ENCODE data around the gene NOS1.

Gene NOS1

GRCh38 chr12:117331691-117332090 lies 29.7 kb downstream of the NOS1 start:
- DNase-seq (ENCODE audit: low read depth in 2 of 2, low spot score in 1 of 2), result no peak

- no peak for DNase-seq (ENCODE audit: low read depth in 2 of 2, low spot score in 1 of 2)
Measured at GRCh38 chr12:117330441-117331113, 30.8 kb downstream of the NOS1 start.

GRCh38 chr12:117329756-117330155 lies 31.7 kb downstream of the NOS1 start:
- DNase-seq (ENCODE audit: low read depth in 2 of 2, low spot score in 1 of 2), result no peak

GRCh38 chr12:117328556-117329100 lies 32.8 kb downstream of the NOS1 start:
- DNase-seq (ENCODE audit: low read depth in 2 of 2, low spot score in 1 of 2), result no peak

- DNase-seq (ENCODE audit: low read depth in 2 of 2, low spot score in 1 of 2), result no peak
Measured at GRCh38 chr12:117322428-117322827, 39.0 kb downstream of the NOS1 start.

GRCh38 chr12:117321572-117321971 lies 39.9 kb downstream of the NOS1 start:
- no peak for DNase-seq (ENCODE audit: low read depth in 2 of 2, low spot score in 1 of 2)

- no peak for DNase-seq (ENCODE audit: low read depth in 2 of 2, low spot score in 1 of 2)
Measured at GRCh38 chr12:117318591-117318990, 42.8 kb downstream of the NOS1 start.

- DNase-seq (ENCODE audit: low read depth in 2 of 2, low spot score in 1 of 2), result no peak
Measured at GRCh38 chr12:117316336-117316735, 45.1 kb downstream of the NOS1 start.

- no peak for DNase-seq (ENCODE audit: low read depth in 2 of 2, low spot score in 1 of 2)
Measured at GRCh38 chr12:117313926-117314325, 47.5 kb downstream of the NOS1 start.

- DNase-seq (ENCODE audit: low read depth in 2 of 2, low spot score in 1 of 2), result no peak
Measured at GRCh38 chr12:117312770-117313169, 48.7 kb downstream of the NOS1 start.

GRCh38 chr12:117309276-117309925 lies 52.0 kb downstream of the NOS1 start:
- DNase-seq (ENCODE audit: low read depth in 2 of 2, low spot score in 1 of 2), result no peak

GRCh38 chr12:117300174-117300573 lies 61.3 kb downstream of the NOS1 start:
- DNase-seq (ENCODE audit: low read depth in 2 of 2, low spot score in 1 of 2), result no peak

GRCh38 chr12:117298648-117299225 lies 62.7 kb downstream of the NOS1 start:
- no peak for DNase-seq (ENCODE audit: low read depth in 2 of 2, low spot score in 1 of 2)

- DNase-seq (ENCODE audit: low read depth in 2 of 2, low spot score in 1 of 2), result no peak
Measured at GRCh38 chr12:117298191-117298590, 63.2 kb downstream of the NOS1 start.

GRCh38 chr12:117294189-117294603 lies 67.2 kb downstream of the NOS1 start:
- DNase-seq (ENCODE audit: low read depth in 2 of 2, low spot score in 1 of 2), result no peak

- DNase-seq (ENCODE audit: low read depth in 2 of 2, low spot score in 1 of 2), result no peak
Measured at GRCh38 chr12:117293510-117293909, 67.9 kb downstream of the NOS1 start.

GRCh38 chr12:117292688-117293087 lies 68.7 kb downstream of the NOS1 start:
- DNase-seq (ENCODE audit: low read depth in 2 of 2, low spot score in 1 of 2), result no peak

- DNase-seq (ENCODE audit: low read depth in 2 of 2, low spot score in 1 of 2), result no peak
Measured at GRCh38 chr12:117284140-117284539, 77.3 kb downstream of the NOS1 start.

GRCh38 chr12:117282490-117282889 lies 78.9 kb downstream of the NOS1 start:
- no peak for DNase-seq (ENCODE audit: low read depth in 2 of 2, low spot score in 1 of 2)

- DNase-seq (ENCODE audit: low read depth in 2 of 2, low spot score in 1 of 2), result no peak
Measured at GRCh38 chr12:117280019-117280680, 81.3 kb downstream of the NOS1 start.

GRCh38 chr12:117279606-117280005 lies 81.8 kb downstream of the NOS1 start:
- DNase-seq (ENCODE audit: low read depth in 2 of 2, low spot score in 1 of 2), result no peak

GRCh38 chr12:117277875-117278274 lies 83.6 kb downstream of the NOS1 start:
- no peak for DNase-seq (ENCODE audit: low read depth in 2 of 2, low spot score in 1 of 2)
